T-helper 1 cell treated with Interleukin-12 subunit alpha and Interleukin-12 subunit beta and Interleukin-4 antibody, amounts not matched to agents 30 ng/mL and 1 ng/mL, for 36 hours (primary cell): Measurements from ENCODE around the gene DSCAML1. TPM values are rescaled to one million over a fixed set of nuclear protein-coding genes. Genes with fewer than 3 reads are reported as not detected.

Experiments
- intact Hi-C: fragments of 100-400 bp; cut with micrococcal nuclease; formaldehyde crosslinking; loops from one replicate; pipeline ENCODE4 v1.15.1; 2024
- total RNA-seq: library from RNA; stranded (reverse); gene quantifications from 2 replicates; pipeline ENCODE4 v1.2.3, GENCODE V29; 2022

DSCAML1 gene
- total RNA-seq, 1 donor from 2014 or later = 0.27 TPM

DNA sequence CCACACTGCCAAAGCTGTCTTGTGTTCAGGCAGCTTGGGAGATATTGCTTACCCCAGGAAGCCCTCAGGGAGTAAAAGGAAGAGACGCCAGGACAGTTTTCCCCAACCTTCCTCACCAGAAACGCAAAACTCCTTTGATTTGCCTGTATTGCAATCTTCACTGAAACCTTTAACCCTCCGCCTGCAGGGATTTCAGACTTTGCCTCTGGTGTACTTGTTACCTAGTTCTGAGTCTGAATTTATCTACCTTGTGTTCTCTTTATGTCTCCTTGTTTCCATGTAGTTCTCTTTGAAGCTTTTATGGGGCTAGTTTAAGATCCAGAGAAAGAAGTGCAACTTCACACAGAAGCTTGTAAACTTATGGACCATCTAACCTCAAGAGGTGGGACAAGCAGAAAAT is 154.2 kb downstream of the DSCAML1 start:
- intact Hi-C loops = no loop called here

DNA sequence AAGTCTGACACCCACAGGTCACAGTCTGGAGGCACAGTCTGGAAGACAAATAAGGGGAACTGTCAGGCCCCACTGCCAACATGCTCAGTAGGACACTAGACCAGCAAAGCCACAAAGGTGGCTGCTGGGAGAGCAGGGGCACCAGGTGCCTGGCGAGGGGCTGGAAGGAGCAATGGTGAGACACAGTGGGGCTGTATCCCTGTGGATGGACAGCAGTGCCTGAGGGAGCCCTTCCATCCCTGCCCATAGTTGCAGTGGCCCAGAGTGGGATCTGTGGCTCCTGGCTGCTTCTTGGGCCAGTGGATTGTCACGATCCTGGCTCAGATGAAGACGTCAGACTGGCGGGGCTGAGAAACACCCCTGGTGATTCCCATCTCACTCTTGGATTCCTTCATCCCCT is 154.6 kb downstream of the DSCAML1 start:
- intact Hi-C loops = no loop called here

DNA sequence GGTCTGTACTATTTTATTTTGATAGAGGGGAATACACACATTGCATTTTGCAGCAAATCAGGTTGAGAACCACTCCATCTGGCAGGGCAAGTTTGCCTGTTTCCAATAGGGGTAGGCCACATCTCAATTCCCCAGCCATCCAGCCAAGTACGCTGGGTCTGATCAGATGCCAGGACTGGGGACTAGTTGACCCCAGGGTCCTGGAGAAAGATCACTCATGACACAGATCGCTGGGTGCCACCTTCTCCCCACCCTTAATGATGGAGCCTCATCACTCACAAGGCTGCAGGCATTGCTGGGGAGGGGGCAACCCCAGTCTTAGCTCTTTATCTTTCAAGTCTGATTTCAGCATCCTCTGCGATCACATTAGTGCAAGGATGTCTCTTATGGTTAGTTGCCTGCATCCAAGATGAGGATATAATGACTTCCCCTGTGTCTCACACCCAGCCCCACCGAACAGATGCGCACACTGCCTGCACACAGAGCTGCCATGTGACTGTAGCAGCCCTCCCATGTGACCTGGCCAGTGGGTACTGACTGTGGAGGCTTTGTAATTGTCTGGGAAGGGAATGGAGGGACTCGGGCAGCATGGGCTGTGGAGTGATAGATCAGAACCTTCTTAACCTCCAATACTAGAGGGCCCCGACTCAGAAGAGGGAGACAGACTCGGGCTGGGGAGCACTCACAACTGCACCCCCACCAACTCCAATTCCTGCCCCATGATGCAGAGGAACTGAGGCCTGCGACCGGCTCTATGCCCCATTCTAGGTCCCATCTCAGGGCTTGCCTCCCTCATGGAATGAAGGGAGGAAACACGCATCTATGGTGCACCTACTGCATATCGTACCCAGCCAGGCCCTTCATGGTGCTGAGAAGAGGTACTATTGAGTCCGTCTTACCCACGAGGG is 155.8 kb downstream of the DSCAML1 start:
- intact Hi-C loops = no loop called here

DNA sequence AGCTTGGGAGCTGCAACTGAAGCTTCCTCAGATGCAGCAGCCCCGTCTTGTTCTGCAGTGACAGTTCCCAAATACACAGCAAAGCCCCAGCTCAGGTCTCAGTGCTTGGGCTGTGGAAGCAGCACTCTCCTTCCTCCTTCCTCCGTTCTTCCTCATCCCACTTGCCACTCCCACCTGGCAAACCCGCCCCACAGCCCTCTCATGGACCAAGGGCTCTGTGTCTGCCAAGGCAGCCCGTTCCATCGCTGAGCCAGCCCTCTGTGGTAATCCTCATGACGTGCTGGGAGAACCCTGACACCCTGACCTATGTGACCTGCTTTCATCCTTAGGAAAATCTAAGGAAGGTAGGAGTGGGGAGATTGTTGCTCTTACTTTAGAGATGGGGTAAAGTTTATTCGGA is 157.0 kb downstream of the DSCAML1 start:
- intact Hi-C loops = no loop called here

- intact Hi-C loops = no loop called here
Observed at GRCh38 chr11:117639601-117640000, 157.4 kb downstream of the DSCAML1 start.

DNA sequence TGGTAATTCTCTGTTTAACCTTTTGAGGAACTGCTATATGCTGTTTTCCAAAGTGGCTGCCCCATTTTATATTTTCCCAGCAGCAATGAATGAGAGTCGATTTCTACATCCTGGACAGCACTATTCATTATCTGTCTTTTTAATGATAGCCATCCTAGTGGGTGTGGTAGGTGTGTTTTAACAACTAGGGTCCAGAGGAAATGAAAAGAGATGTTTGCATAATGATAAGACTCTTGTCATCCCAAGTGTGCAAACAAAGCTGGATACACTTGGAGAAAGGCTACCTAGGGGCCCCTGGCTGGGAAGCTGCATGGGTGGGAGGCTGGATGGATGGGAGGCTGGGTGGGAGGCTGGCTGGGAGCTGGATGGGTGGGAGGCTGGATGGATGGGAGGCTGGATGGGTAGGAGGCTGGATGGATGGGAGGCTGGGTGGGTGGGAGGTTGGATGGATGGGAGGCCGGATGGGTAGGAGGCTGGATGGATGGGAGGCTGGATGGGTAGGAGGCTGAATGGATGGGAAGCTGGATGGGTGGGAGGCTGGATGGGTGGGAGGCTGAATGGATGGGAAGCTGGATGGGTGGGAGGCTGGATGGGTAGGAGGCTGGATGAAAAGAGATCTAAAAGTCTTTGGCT is 158.0 kb downstream of the DSCAML1 start:
- intact Hi-C loops = no loop called here

DNA sequence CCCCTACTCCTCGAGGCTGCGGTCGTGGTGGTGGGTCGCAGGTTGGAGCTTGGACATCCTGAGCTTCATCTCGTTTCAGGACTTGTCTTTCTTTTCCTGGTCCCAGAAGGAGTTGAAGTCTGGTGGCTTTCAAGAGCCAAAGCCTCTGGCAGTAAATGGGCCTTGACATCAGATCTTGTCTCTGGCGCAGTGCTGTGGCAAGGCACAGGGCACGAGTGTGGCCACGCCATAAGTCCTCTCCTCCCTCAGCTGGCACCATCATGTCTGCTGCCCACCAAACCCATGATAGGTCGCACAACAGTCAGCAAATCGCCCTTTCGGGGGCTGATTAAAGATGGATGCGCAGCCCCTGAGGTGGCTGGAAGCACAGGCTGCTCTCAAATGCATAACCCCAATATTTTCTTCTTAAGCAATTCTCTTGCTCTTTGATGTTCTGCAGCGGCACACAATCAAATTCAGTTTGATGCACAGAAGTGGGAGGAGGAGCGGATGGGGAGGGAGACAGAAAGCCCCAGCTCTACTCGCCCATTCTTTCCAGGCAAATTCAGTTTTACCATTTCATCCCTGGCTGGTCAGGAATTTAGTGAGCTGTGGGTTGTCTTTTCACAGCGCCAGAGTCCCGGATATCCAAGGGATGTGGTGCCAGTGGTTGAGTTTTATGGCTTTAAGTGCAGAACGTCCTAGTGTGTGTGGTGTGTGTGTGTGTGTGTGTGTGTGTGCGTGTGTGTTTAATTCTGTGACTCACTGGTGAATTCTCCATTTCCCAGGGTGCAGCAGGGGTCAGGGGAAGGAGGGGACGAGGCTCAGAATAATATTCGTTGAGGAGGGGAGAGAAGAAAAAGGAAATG is 162.0 kb downstream of the DSCAML1 start:
- intact Hi-C loops = no loop called here

GRCh38 chr11:117633976-117634755 is 162.8 kb downstream of the DSCAML1 start:
- intact Hi-C loops = no loop called here

GRCh38 chr11:117633186-117633754 is 163.7 kb downstream of the DSCAML1 start:
- intact Hi-C loops = no loop called here

DNA sequence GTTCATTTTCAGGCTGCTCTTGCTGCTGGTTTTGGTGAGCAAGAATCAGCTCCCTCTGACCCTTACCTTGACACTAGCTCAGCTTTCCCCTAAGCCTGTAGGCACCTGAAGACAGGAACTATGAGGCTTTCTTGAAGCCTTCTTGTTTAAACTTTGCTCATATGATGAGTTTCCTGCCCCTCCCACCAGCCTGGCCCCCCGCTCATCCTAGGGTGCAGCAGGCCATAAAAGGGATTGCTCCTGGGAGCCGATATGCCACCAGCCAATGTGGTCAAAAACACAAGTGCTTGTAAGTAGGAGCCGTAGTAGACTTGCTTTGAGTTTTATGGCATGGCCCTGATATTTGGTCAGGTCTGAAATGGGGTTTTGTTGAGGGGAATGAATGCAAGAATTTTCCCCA is 164.7 kb downstream of the DSCAML1 start:
- intact Hi-C loops = no loop called here

- intact Hi-C loops = no loop called here
Observed at GRCh38 chr11:117631336-117632140, 165.5 kb downstream of the DSCAML1 start.

DNA sequence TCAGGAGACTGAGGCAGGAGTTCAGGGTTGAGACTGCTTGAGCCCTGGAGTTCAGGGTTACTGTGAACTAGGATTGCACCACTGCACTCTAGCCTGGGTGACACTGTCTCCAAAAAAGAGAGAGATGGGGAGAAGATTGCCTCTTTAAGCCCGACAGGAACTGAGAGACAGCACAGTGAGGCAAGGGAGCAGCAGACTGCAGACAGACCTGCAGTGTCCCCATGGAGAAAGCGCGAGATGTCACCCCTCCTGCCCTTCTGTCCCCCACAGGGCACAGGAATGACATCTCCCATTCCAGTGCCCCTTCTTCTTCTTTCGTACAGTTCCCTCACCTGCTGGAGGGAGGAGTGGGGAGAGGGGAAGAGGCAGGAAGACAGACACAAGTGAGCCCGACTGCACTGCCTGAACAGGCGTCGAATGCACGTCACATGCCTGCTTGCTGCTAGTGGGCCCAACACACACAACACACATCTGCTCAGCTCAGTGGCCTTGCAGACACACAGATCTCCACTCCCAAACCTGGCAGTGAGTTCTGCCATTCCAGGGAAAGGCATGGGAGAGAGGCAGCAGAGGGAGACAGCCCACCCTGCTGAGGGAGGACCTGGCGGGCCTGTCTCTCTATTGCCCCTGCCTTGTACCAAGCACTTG is 167.0 kb downstream of the DSCAML1 start:
- intact Hi-C loops = no loop called here

GRCh38 chr11:117629146-117629545 is 167.9 kb downstream of the DSCAML1 start:
- intact Hi-C loops = no loop called here

- intact Hi-C loops = no loop called here
Observed at GRCh38 chr11:117627259-117627658, 169.8 kb downstream of the DSCAML1 start.

DNA sequence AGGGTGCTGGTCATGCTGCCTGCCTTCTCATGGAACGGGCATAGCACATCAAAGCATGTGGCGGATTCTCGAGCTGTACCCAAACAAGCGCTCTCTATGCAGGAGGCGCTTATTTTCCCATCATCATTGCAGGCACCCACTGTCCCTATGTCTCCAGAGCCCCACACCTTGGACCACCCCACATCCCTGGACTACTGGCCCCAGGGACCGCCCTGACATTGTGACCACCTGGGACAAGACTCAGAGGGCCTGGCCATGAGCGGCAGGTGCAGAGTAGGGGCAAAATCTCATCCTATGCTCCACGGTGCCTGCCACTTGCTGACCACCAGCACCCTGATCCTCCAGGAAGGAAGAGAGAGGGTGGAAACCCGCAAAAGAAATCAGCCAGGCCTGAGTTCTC is 170.4 kb downstream of the DSCAML1 start:
- intact Hi-C loops = no loop called here

DNA sequence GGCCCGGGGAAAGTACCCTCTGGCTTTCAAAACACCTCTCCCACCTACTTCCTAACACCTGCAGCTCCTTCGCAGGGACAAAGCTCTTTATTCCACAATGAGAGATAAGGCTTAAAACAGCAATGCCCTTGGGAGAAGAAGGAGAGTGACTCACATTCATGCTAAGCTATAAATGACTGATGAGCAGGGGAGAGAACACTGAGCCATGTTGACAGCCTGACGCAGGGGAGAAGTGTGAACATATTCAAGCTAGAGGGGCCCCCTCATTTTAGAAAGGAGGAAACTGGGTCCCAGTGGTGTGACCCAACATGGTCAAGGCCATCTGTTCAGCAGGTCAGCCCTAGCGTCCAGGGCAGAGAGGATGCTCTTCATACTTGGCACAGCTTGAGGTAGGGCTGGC is 171.8 kb downstream of the DSCAML1 start:
- intact Hi-C loops = no loop called here

DNA sequence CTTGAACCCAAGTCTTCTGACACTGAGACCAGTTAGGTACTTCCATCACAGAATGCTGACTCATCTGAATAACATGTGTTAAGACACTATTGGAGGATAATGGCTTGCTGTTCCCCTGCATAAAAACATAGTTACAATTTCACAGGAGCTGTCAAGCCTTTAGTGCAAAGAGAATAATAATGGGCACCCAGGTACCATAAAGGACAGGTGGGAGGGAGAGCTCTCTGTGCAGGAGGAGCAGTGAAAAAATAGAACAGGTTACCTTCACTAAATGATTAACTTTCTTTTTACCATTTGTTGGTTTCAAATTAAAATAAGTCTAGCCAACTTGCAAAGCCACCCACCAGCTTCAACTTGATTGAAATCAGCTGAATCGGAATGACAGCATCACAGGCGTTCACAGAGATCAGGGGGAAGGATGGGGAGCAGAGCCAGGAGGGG is 173.2 kb downstream of the DSCAML1 start:
- intact Hi-C loops = no loop called here

GRCh38 chr11:117621226-117621625 is 175.8 kb downstream of the DSCAML1 start:
- intact Hi-C loops = loop anchor here (1.0 kb wide), 1 partner anchor 195 kb away; no protein-coding TSS in a partner anchor

DNA sequence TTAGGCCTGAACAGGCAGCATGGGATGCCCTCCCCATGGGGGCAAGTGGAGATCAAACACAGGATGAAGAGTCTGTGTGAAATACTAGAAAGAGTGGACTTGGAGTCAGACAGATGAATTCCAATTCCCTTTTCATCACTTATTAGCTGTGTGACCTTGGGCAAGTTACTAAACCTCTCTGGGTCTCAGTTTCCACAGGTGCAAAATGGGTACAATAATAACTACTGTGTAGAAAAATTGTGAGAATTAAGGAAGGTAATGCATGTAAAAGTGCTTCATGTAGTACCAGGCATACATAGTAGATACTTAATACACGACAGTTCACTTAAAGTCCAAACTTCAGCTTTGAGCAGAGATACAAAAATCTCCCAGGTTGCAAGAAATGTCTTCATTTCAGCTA is 176.4 kb downstream of the DSCAML1 start:
- intact Hi-C loops = loop anchor here (1.0 kb wide), 1 partner anchor 194 kb away; no protein-coding TSS in a partner anchor
